H1 (cell line): ENCODE measurements around the gene ICAM2. TPM values are rescaled to one million over a fixed set of nuclear protein-coding genes. Genes with fewer than 3 reads are reported as not detected.

ENCODE experiments used
- CTCF ChIA-PET: fragments of 300-600 bp; sonication (Branson Sonifier 250); formaldehyde crosslinking; loops from one replicate; lab custom pipeline; 2021; ENCODE audit not compliant: partially characterized antibody; lab: Charles Lee
- POLR2A ChIA-PET: fragments of 300-600 bp; sonication (Branson Sonifier 250); formaldehyde crosslinking; loops from one replicate; lab custom pipeline; 2021; ENCODE audit warnings: inconsistent platforms; ENCODE audit not compliant: partially characterized antibody; lab: Charles Lee
- DNase-seq, 2 experiments: peaks; one replicate each; pipeline versions ENCODE4 v3.0.0 to v3.0.0-alpha.2; 2010 to 2022; ENCODE audit warnings: low spot score in 2 of 2, low read depth in 1 of 2, mixed read lengths in 1 of 2
- FAIRE-seq: peaks from 2 replicates; lab custom pipeline; 2011; peaks lifted over from hg19 to GRCh38; lab: Jason Lieb, UNC
- H2AFZ ChIP-seq: 2 replicates; pipeline ENCODE4 v1.8.1; 2012; ENCODE audit warnings: low read length, inconsistent platforms
- H2AK5ac ChIP-seq: 2 replicates; pipeline ENCODE4 v1.6.1; 2013; ENCODE audit warnings: low read depth, low read length
- H2BK120ac ChIP-seq: replicated peaks from 2 replicates; pipeline ENCODE3; 2013; ENCODE audit warnings: low read depth, low read length, inconsistent platforms
- H2BK12ac ChIP-seq: 2 replicates; pipeline ENCODE4 v1.6.1; 2013; ENCODE audit warnings: low read depth, low read length
- H2BK15ac ChIP-seq: 2 replicates; pipeline ENCODE4 v1.6.1; 2013; ENCODE audit warnings: low read length
- H2BK20ac ChIP-seq: 2 replicates; pipeline ENCODE4 v1.6.1; 2013; ENCODE audit warnings: low read length
- H2BK5ac ChIP-seq: 2 replicates; pipeline ENCODE4 v1.6.1; 2013; ENCODE audit warnings: low read depth, low read length
- H3K14ac ChIP-seq: 2 replicates; pipeline ENCODE4 v1.6.1; 2013; ENCODE audit warnings: inconsistent platforms; ENCODE audit not compliant: insufficient read length
- H3K18ac ChIP-seq: 2 replicates; pipeline ENCODE4 v1.6.1; 2013; ENCODE audit warnings: low read length; ENCODE audit errors: extremely low read depth
- H3K23ac ChIP-seq: 2 replicates; pipeline ENCODE4 v1.6.1; 2013; ENCODE audit warnings: inconsistent platforms; ENCODE audit not compliant: insufficient read length
- H3K23me2 ChIP-seq: 2 replicates; pipeline ENCODE4 v1.6.1; 2013; ENCODE audit warnings: low read depth, low read length
- H3K27ac ChIP-seq: 2 replicates; pipeline ENCODE4 v1.6.1; 2011; ENCODE audit warnings: low read depth, low read length, inconsistent platforms
- H3K27me3 ChIP-seq, 4 experiments: replicated peaks in 1 of 4; 1 replicate in 1 of 4; 2 replicates in 3 of 4; pipeline versions ENCODE4 v1.6.1 to v1.8.1; 2011 to 2013; ENCODE audit warnings: low read length in 3 of 4, mild to moderate bottlenecking in 3 of 4, inconsistent platforms in 2 of 4, mixed read lengths in 2 of 4, moderate library complexity in 1 of 4; ENCODE audit not compliant: control insufficient read depth in 3 of 4, insufficient read depth in 3 of 4; ENCODE audit errors: extremely low read depth in 1 of 4
- H3K36me3 ChIP-seq, 4 experiments: 2 replicates each; pipeline versions ENCODE4 v1.6.1 to v1.8.1; 2011 to 2013; ENCODE audit warnings: mild to moderate bottlenecking in 4 of 4, low read length in 3 of 4, moderate library complexity in 2 of 4, control low read depth in 1 of 4, inconsistent platforms in 1 of 4; ENCODE audit not compliant: insufficient read depth in 4 of 4, control insufficient read depth in 2 of 4
- H3K4ac ChIP-seq: replicated peaks from 2 replicates; pipeline ENCODE3; 2013; ENCODE audit warnings: low read length, low read depth, mixed read lengths, inconsistent platforms; ENCODE audit not compliant: insufficient read length
- H3K4me1 ChIP-seq, 4 experiments: replicated peaks in 1 of 4; 1 replicate in 1 of 4; 2 replicates in 3 of 4; pipeline versions ENCODE4 v1.6.1 to v1.8.1; 2011 to 2013; ENCODE audit warnings: low read length in 3 of 4, inconsistent platforms in 2 of 4, mixed read lengths in 1 of 4; ENCODE audit not compliant: insufficient read depth in 4 of 4, control insufficient read depth in 3 of 4
- H3K4me2 ChIP-seq, 2 experiments: 2 replicates each; pipeline versions ENCODE4 v1.6.1 to v1.8.1; 2011 to 2013; ENCODE audit warnings: low read depth in 2 of 2, low read length in 2 of 2, control low read depth in 1 of 2, inconsistent platforms in 1 of 2, mild to moderate bottlenecking in 1 of 2; ENCODE audit not compliant: insufficient read depth in 1 of 2
- H3K4me3 ChIP-seq, 4 experiments: fragments of 200-600, 300-600 bp in 1 of 4; sonication (generic), shearing (Covaris generic), sonication (Bioruptor Twin) in 1 of 4; 2 replicates each; pipeline versions ENCODE4 v1.5.1 to v1.8.1; 2011 to 2016; ENCODE audit warnings: low read length in 4 of 4, low read depth in 3 of 4, control low read depth in 2 of 4, inconsistent platforms in 2 of 4, mild to moderate bottlenecking in 2 of 4, mixed read lengths in 1 of 4, moderate library complexity in 1 of 4; ENCODE audit not compliant: insufficient read depth in 2 of 4; ENCODE audit errors: extremely low read depth in 1 of 4
- H3K56ac ChIP-seq: replicated peaks from 2 replicates; pipeline ENCODE3; 2013; ENCODE audit warnings: low read depth, mild to moderate bottlenecking, mixed read lengths, low read length, inconsistent platforms; ENCODE audit not compliant: insufficient read length
- H3K79me1 ChIP-seq: 2 replicates; pipeline ENCODE4 v1.6.1; 2013; ENCODE audit warnings: low read depth, low read length, control low read depth
- H3K79me2 ChIP-seq, 2 experiments: 2 replicates each; pipeline versions ENCODE4 v1.6.1 to v1.8.1; 2012 to 2013; ENCODE audit warnings: low read length in 2 of 2, mild to moderate bottlenecking in 2 of 2, inconsistent platforms in 1 of 2; ENCODE audit not compliant: insufficient read depth in 2 of 2, control insufficient read depth in 1 of 2
- H3K9ac ChIP-seq, 4 experiments: replicated peaks in 1 of 4; 1 replicate in 1 of 4; 2 replicates in 3 of 4; pipeline versions ENCODE4 v1.6.1 to v1.8.1; 2011 to 2013; ENCODE audit warnings: low read depth in 3 of 4, low read length in 3 of 4, control low read depth in 2 of 4, mild to moderate bottlenecking in 2 of 4, moderate library complexity in 2 of 4, inconsistent platforms in 1 of 4; ENCODE audit errors: extremely low read depth in 1 of 4
- H3K9me3 ChIP-seq, 2 experiments: 2 replicates each; pipeline versions ENCODE4 v1.6.1 to v1.8.1; 2012 to 2013; ENCODE audit warnings: mild to moderate bottlenecking in 2 of 2, moderate library complexity in 2 of 2, control low read depth in 1 of 2, inconsistent platforms in 1 of 2, low read depth in 1 of 2, low read length in 1 of 2, mixed read lengths in 1 of 2; ENCODE audit not compliant: insufficient read depth in 2 of 2
- H4K20me1 ChIP-seq, 2 experiments: replicated peaks in 1 of 2; 2 replicates each; pipeline versions ENCODE3 to v1.8.1; 2011 to 2013; ENCODE audit warnings: inconsistent platforms in 2 of 2, low read length in 2 of 2, mild to moderate bottlenecking in 1 of 2; ENCODE audit not compliant: insufficient read depth in 2 of 2, control insufficient read depth in 1 of 2
- H4K5ac ChIP-seq: 2 replicates; pipeline ENCODE4 v1.6.1; 2013; ENCODE audit warnings: low read length, low read depth, mixed read lengths, inconsistent platforms; ENCODE audit not compliant: insufficient read length
- H4K8ac ChIP-seq: 2 replicates; pipeline ENCODE4 v1.8.0; 2013; ENCODE audit warnings: mild to moderate bottlenecking, moderate library complexity, low read length, inconsistent platforms; ENCODE audit not compliant: insufficient read depth; ENCODE audit errors: extremely low read depth
- H4K91ac ChIP-seq: replicated peaks from 2 replicates; pipeline ENCODE3; 2013; ENCODE audit warnings: low read length, mixed read lengths, inconsistent platforms; ENCODE audit not compliant: insufficient read length
- EP300 ChIP-seq, 2 experiments: IDR thresholded peaks; 1 replicate in 1 of 2; 2 replicates in 1 of 2; pipeline ENCODE4 v1.6.1; 2011 to 2012; ENCODE audit warnings: low read depth in 2 of 2, low read length in 2 of 2, mild to moderate bottlenecking in 2 of 2, borderline replicate concordance in 1 of 2, inconsistent platforms in 1 of 2, moderate library complexity in 1 of 2
- HDAC2 ChIP-seq, 2 experiments: fragments of 300-600 bp in 1 of 2; sonication (generic) in 1 of 2; IDR thresholded peaks; 2 replicates each; pipeline ENCODE4 v1.6.1; 2011 to 2012; ENCODE audit warnings: low read depth in 2 of 2, low read length in 2 of 2, mild to moderate bottlenecking in 2 of 2, moderate library complexity in 2 of 2, borderline replicate concordance in 1 of 2, inconsistent platforms in 1 of 2
- JUN ChIP-seq: IDR thresholded peaks from 2 replicates; pipeline ENCODE4 v1.6.1; 2011; ENCODE audit warnings: low read depth, mild to moderate bottlenecking, improper control_type of control experiment, low read length
- NANOG ChIP-seq: IDR thresholded peaks from 2 replicates; pipeline ENCODE4 v1.6.1; 2011; ENCODE audit warnings: low read length, low read depth, mild to moderate bottlenecking, inconsistent platforms; ENCODE audit not compliant: insufficient read depth, poor library complexity, severe bottlenecking
- POLR2AphosphoS5 ChIP-seq: IDR thresholded peaks from 2 replicates; pipeline ENCODE4 v1.6.1; 2011; ENCODE audit warnings: low read depth, low read length
- RAD21 ChIP-seq, 2 experiments: IDR thresholded peaks in 1 of 2; conservative IDR thresholded peaks in 1 of 2; 2 replicates each; pipeline ENCODE4 v1.6.1; 2011; ENCODE audit warnings: low read depth in 2 of 2, low read length in 2 of 2, improper control_type of control experiment in 1 of 2, inconsistent platforms in 1 of 2, mild to moderate bottlenecking in 1 of 2, moderate library complexity in 1 of 2
- SIX5 ChIP-seq: IDR thresholded peaks from 2 replicates; pipeline ENCODE4 v1.6.1; 2011; ENCODE audit warnings: mild to moderate bottlenecking, low read depth, low read length
- YY1 ChIP-seq: IDR thresholded peaks from 2 replicates; pipeline ENCODE4 v1.6.1; 2011; ENCODE audit warnings: low read depth, mild to moderate bottlenecking, low read length
- whole genome bisulfite sequencing, 2 experiments: shearing (Covaris generic) in 1 of 2; methylation state at CpG; one replicate each; pipeline versions ENCODE4 v1.1.6 to v1.1.7; 2013 to 2015; ENCODE audit warnings: low lambda C conversion rate in 2 of 2, mixed read lengths in 2 of 2, inconsistent platforms in 1 of 2, low coverage in 1 of 2, missing lambda C conversion rate in 1 of 2; ENCODE audit not compliant: insufficient replicate concordance in 2 of 2, insufficient coverage in 1 of 2, insufficient read length in 1 of 2; ENCODE audit errors: extremely low coverage in 1 of 2, missing lambda C conversion rate in 1 of 2; 5-methylcytosine and 5-hydroxymethylcytosine counted together
- polyA plus RNA-seq, 7 experiments: library from polyadenylated mRNA; depleted of rRNA in 3 of 7; stranded (reverse) in 5 of 7; unstranded in 2 of 7; fragments of >200 nt in 5 of 7; fragments of 200-250 nt in 2 of 7; gene quantifications; 1 replicate in 5 of 7; 2 replicates in 1 of 7; 4 replicates in 1 of 7; pipeline versions ENCODE4 v1.2.1 to v1.2.3, GENCODE V29; 2011 to 2013; ENCODE audit warnings: missing spikeins in 2 of 7, mixed read lengths in 2 of 7
- total RNA-seq: library from RNA; stranded (reverse); fragmentation: NEBNext Ultra II Directional; extraction: Animal tissue kit (Norgen Biotek cat#: 25700); gene quantifications from 2 replicates; pipeline ENCODE4 v1.2.1, GENCODE V29; 2021
- TF ChIP-seq, protein P1 (sequence below): IDR thresholded peaks from 2 replicates; pipeline ENCODE4 v1.6.1; 2012; ENCODE audit warnings: inconsistent platforms
- TF ChIP-seq, protein P2 (sequence below), 3 experiments: IDR thresholded peaks; 1 replicate in 2 of 3; 2 replicates in 1 of 3; pipeline versions ENCODE4 v1.5.1 to v1.6.1; 2011; ENCODE audit warnings: low read length in 3 of 3, mild to moderate bottlenecking in 3 of 3, inconsistent platforms in 2 of 3, low read depth in 1 of 3, moderate library complexity in 1 of 3; ENCODE audit not compliant: insufficient read depth in 1 of 3; ENCODE audit errors: control extremely low read depth in 1 of 3

Gene ICAM2
- total and polyA plus RNA-seq, 2 of the 8 experiments (the other 6 are each of a cell fraction or from before 2014, with no cell fraction given) = 0.45 to 0.63 TPM

DNA sequence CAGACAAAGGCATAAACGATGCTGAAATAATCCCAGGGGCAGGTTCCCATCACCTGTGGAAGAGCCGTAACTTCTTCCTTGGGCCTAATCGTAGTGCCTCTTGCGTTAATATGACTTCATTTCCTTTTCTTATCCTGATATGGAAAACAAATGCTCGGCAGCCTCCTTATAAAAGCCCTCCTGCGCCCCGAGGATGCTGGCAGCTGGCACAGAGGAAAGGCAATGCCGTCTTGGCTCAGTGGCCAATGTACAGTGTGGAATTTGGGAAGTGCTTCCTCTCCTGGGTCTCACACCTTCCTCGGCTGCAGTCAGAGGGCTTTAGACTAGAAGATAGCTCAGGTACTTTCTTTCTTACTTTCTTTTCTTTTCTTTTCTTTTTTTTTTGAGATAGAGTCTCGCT, 51.2 kb downstream of the ICAM2 start:
- no peak overlapping the region for H2BK120ac ChIP-seq
- H2BK12ac ChIP-seq = no peak overlapping the region
- no peak overlapping the region for H2AK5ac ChIP-seq
- FAIRE-seq (no peak), DNase-seq (no peak)
- H4K8ac ChIP-seq = no peak overlapping the region
- H3K36me3 ChIP-seq = no peaks in the 10 kb centered on the region
- H3K4ac ChIP-seq = no peak overlapping the region
- CTCF ChIA-PET = interaction anchor here (0.8 to 4.3 kb wide), 12 partner anchors 8 to 73 kb away, joined by 3 to 16 read pairs (median 6); partner anchors contain the start of gene GH1
- 90% methylated on average over 10 of the region's 10 CpGs; no CpG with 5 or more reads in 1 of the 2 experiments for WGBS, 2 experiments
- no peak overlapping the region for H3K23ac ChIP-seq
- no peak overlapping the region for H3K27ac ChIP-seq
- H2BK20ac ChIP-seq = no peak overlapping the region
- no peak overlapping the region for H4K5ac ChIP-seq
- H3K79me2 ChIP-seq = no peaks in the 10 kb centered on the region
- no peaks in the 10 kb centered on the region for H3K23me2 ChIP-seq
- H3K18ac ChIP-seq = no peak overlapping the region
- no peak overlapping the region for H2BK15ac ChIP-seq
- H4K91ac ChIP-seq = no peak overlapping the region
- H3K9me3 ChIP-seq = no peaks in the 10 kb centered on the region; a peak in 1 of 4 replicates
- H3K9ac ChIP-seq = no peak overlapping the region
- no peak overlapping the region for H3K14ac ChIP-seq
- no peaks in the 10 kb centered on the region for H3K79me1 ChIP-seq
- POLR2A ChIA-PET = interaction anchor here (1.2 kb wide), 1 partner anchor 23 kb away, joined by 4 read pairs; no protein-coding TSS in a partner anchor
- H3K56ac ChIP-seq = no peak overlapping the region
- no peak overlapping the region for H2BK5ac ChIP-seq
- H3K4me3 ChIP-seq = no peak overlapping the region
- peaks cover 0 to 3% (median 0%) of the 10 kb centered on the region in 4 experiments; a peak in 1 of 7 replicates for H3K4me1 ChIP-seq
- H3K27me3 ChIP-seq = no peaks in the 10 kb centered on the region
- no peak overlapping the region for H2AFZ ChIP-seq
- H4K20me1 ChIP-seq = no peaks in the 10 kb centered on the region
- H3K4me2 ChIP-seq = no peak overlapping the region
- TF ChIP-seq EP300 (IDR thresholded peaks at IDR 0.05; ENCODE audit: borderline replicate concordance in 1 of 2, low read depth in 2 of 2, low read length in 2 of 2) (no peak), JUN (no peak), POLR2AphosphoS5 (no peak), SIX5 (no peak), HDAC2 (IDR thresholded peaks at IDR 0.05; ENCODE audit: borderline replicate concordance in 1 of 2, low read depth in 2 of 2, low read length in 2 of 2) (no peak), YY1 (no peak), NANOG (no peak), RAD21 (IDR thresholded peaks at IDR 0.05 in 1 of 2, conservative IDR thresholded peaks at IDR 0.05 in 1 of 2; ENCODE audit: low read depth in 2 of 2, low read length in 2 of 2) (no peak)
- TF ChIP-seq, protein P1, sequence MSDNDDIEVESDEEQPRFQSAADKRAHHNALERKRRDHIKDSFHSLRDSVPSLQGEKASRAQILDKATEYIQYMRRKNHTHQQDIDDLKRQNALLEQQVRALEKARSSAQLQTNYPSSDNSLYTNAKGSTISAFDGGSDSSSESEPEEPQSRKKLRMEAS = no peak
- TF ChIP-seq, protein P2, sequence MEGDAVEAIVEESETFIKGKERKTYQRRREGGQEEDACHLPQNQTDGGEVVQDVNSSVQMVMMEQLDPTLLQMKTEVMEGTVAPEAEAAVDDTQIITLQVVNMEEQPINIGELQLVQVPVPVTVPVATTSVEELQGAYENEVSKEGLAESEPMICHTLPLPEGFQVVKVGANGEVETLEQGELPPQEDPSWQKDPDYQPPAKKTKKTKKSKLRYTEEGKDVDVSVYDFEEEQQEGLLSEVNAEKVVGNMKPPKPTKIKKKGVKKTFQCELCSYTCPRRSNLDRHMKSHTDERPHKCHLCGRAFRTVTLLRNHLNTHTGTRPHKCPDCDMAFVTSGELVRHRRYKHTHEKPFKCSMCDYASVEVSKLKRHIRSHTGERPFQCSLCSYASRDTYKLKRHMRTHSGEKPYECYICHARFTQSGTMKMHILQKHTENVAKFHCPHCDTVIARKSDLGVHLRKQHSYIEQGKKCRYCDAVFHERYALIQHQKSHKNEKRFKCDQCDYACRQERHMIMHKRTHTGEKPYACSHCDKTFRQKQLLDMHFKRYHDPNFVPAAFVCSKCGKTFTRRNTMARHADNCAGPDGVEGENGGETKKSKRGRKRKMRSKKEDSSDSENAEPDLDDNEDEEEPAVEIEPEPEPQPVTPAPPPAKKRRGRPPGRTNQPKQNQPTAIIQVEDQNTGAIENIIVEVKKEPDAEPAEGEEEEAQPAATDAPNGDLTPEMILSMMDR (IDR thresholded peaks at IDR 0.05; ENCODE audit: control extremely low read depth in 1 of 3, insufficient read depth in 1 of 3, low read depth in 1 of 3, low read length in 3 of 3) = no peak
